GM12801 (cell line): ENCODE results near the gene ZBTB8OS.

Experiments used
- CTCF ChIP-seq: IDR thresholded peaks from one replicate; pipeline ENCODE4 v1.5.1; 2011; ENCODE audit warnings: control low read depth; ENCODE audit not compliant: insufficient read length; ENCODE audit errors: extremely low read depth

The ZBTB8OS gene

GRCh38 chr1:32659581-32659980 lies 9.2 kb upstream of the ZBTB8OS start:
- no peak for TF ChIP-seq CTCF

- no peak for TF ChIP-seq CTCF
These were observed 2.1 kb upstream of the ZBTB8OS start for GRCh38 chr1:32652244-32652962.

- no peak for TF ChIP-seq CTCF
These were observed 1.2 kb upstream of the ZBTB8OS start for GRCh38 chr1:32651461-32652073.

GRCh38 chr1:32650752-32651460 lies 556 bp upstream of the ZBTB8OS start, which contains the start of gene RBBP4:
TSS of gene RBBP4 (plus strand) at chr1:32651208. CDS start at chr1:32651307, 99 bp downstream.
- TF ChIP-seq CTCF = no peak

GRCh38 chr1:32647308-32648134 lies 2.8 kb downstream of the ZBTB8OS start:
- TF ChIP-seq CTCF = no peak

GRCh38 chr1:32644426-32644825 lies 5.9 kb downstream of the ZBTB8OS start:
- no peak for TF ChIP-seq CTCF
